Activated T-cell treated with anti-CD3 and anti-CD28 coated beads, Interleukin-2, amount 50 U/mL, for 24 hours (primary cell): ENCODE data around the gene RXRA.

Experiments used
- DNase-seq: peaks from one replicate; pipeline ENCODE4 v3.0.0-alpha.2; 2020
- H3K27ac Mint-ChIP-seq: 2 replicates; pipeline ENCODE4 v1.8.0; 2020; ENCODE audit warnings: mild to moderate bottlenecking, mixed read lengths
- H3K27me3 Mint-ChIP-seq: 2 replicates; pipeline ENCODE4 v1.8.0; 2020; ENCODE audit warnings: mixed read lengths
- H3K36me3 Mint-ChIP-seq: 2 replicates; pipeline ENCODE4 v1.8.0; 2020; ENCODE audit warnings: low read depth, mixed read lengths
- H3K4me1 Mint-ChIP-seq: 2 replicates; pipeline ENCODE4 v1.8.0; 2020; ENCODE audit warnings: low read depth, mixed read lengths
- H3K4me3 Mint-ChIP-seq: 2 replicates; pipeline ENCODE4 v1.8.0; 2020; ENCODE audit warnings: mild to moderate bottlenecking, moderate library complexity, mixed read lengths
- H3K9me3 Mint-ChIP-seq: 2 replicates; pipeline ENCODE4 v1.8.0; 2020; ENCODE audit warnings: mixed read lengths

RXRA gene

DNA sequence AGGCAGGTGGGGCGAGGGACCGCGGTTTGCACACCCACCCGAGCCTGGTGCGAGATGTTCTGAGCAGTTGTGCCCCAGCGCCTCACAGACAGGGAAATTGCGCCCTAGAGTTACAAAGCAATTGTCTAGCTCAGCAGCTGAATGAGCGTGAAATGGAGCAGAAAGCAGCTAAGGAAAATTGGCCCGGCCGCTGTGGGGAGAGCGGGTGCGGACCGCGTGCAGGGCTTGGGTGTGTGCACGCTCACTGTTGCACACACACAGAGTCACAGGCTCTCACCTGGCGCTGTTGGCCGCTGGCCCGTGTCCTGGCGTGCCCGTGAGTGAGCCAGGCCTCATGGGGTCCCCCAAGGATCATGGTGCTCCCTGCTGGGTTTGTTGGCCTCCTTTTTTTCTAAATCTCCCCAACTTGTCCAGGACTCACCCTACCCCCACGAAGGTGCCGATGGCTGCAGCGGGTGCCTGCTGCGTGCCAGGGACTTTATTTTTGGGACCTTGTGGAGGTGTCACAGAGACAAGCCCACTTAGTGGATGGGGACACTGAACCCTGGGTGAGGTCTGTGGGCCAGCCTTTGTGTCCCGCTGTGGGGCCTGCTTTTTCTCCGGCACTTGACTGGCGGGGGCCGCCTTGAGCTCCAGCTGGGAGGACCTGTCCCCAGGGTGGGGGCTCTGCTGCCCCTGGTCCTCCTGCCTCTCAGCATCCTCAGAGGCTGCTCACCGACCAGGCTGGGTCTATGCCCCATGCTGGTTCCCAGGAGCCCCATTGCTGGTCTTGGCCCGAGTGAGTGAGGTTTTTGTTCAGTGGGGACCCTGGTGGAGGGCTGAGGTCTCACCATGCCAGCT, 5.2 kb downstream of the RXRA start:
- H3K27ac Mint-ChIP-seq: no peak overlapping the region
- H3K4me1 Mint-ChIP-seq: peaks cover 2% of the 10 kb centered on the region
- no peak overlapping the region for H3K4me3 Mint-ChIP-seq

GRCh38 chr9:134332266-134332665, 6.0 kb downstream of the RXRA start:
- Mint-ChIP-seq H3K36me3 (no peaks in the 10 kb centered on the region), H3K4me3 (no peak overlapping the region)

More for the DNA sequence above, 5.2 kb downstream of the RXRA start:
- no peak for DNase-seq
- peaks cover 4% of the 10 kb centered on the region for H3K27me3 Mint-ChIP-seq
- no peaks in the 10 kb centered on the region for H3K9me3 Mint-ChIP-seq
- H3K36me3 Mint-ChIP-seq: no peaks in the 10 kb centered on the region

GRCh38 chr9:134332841-134333233, 6.6 kb downstream of the RXRA start:
- H3K27ac Mint-ChIP-seq: no peak overlapping the region

More at GRCh38 chr9:134332266-134332665, 6.0 kb downstream of the RXRA start:
- DNase-seq: no peak
- Mint-ChIP-seq H3K4me1 (peaks cover under 1% of the 10 kb centered on the region), H3K9me3 (no peaks in the 10 kb centered on the region), H3K27ac (no peak overlapping the region), H3K27me3 (peaks cover under 1% of the 10 kb centered on the region)

DNA sequence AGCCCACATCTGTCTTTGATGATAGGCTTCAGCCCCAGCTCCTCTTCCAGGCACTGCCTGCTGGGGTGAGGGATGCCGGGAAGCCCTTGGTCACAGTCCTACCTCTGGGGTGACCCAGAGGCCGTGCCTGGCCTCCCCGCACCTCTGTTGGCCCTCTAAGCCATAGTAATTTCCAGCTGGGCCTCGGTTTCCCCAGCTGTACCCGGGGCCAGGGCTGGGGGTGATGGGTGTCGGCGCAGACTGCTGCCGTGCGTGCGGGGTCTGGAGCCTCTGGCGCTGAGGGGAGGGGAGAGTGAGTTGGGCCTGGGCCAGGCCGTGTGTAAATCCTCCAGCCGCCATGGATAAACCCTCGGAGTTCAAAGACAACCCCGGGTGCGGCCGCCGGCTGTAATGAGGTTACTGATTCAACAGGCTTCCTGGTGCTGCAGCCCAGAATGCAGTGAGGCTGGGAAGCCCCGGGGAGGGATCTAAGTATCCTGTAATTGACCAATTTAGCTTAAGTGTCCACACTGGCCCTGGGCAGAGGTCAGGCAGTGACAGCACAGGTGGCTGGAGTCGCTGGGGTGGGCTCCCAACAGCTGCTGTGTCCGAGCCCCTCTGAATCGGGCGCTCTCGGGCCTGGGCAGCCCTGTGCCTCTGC, 7.1 kb downstream of the RXRA start:
- no peaks in the 10 kb centered on the region for H3K36me3 Mint-ChIP-seq
- no peaks in the 10 kb centered on the region for H3K9me3 Mint-ChIP-seq
- no peak overlapping the region for H3K27ac Mint-ChIP-seq
- no peaks in the 10 kb centered on the region for H3K27me3 Mint-ChIP-seq
- H3K4me3 Mint-ChIP-seq: no peak overlapping the region
- no peak for DNase-seq
- no peaks in the 10 kb centered on the region for H3K4me1 Mint-ChIP-seq

More at GRCh38 chr9:134332841-134333233, 6.6 kb downstream of the RXRA start:
- H3K4me1 Mint-ChIP-seq: no peaks in the 10 kb centered on the region
- H3K4me3 Mint-ChIP-seq: no peak overlapping the region
- H3K27me3 Mint-ChIP-seq: no peaks in the 10 kb centered on the region
- no peaks in the 10 kb centered on the region for H3K36me3 Mint-ChIP-seq
- H3K9me3 Mint-ChIP-seq: no peaks in the 10 kb centered on the region
- no peak for DNase-seq

DNA sequence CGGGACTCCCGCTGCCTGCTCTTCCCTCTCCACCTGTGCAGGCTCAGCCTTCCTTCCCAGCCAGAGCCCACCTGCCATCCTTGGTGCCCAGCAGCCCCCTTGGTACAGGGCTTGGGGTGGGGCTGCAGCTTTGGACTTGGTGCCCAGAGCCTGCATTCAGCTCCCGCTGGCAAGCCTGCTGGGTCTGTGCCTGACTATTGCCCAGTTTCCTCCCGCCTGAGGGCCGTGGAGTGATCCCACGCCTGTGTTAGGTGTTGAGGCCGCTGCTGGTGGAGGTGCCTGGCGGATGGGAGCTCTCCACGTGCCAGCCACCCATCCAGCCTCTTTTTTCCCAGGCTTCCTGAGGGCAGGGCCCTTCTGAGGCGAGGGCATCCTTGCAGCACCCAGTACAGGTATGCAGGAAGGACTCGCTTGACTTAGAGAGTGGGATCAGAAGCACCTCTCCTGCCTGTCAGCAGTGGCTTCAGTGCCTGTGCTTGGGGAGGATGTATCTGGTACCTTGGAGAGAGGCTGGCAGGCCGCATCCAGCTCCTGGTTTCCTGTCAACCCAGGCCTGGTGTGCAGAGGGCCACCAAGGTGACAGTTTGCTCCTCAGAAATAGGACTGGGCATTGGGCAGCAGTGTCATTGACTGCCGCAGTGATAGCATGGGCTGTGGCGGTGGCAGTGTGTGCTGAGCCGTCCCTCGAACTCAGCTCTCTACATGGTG, 7.8 kb downstream of the RXRA start:
- no peak for DNase-seq
- no peaks in the 10 kb centered on the region for H3K36me3 Mint-ChIP-seq

GRCh38 chr9:134335061-134335460, 8.8 kb downstream of the RXRA start:
- Mint-ChIP-seq H3K4me1 (no peaks in the 10 kb centered on the region), H3K4me3 (no peak overlapping the region), H3K27ac (no peak overlapping the region), H3K9me3 (no peaks in the 10 kb centered on the region), H3K27me3 (no peaks in the 10 kb centered on the region), H3K36me3 (no peaks in the 10 kb centered on the region)
- DNase-seq: no peak

More for the DNA sequence above, 7.8 kb downstream of the RXRA start:
- H3K27me3 Mint-ChIP-seq: no peaks in the 10 kb centered on the region
- no peaks in the 10 kb centered on the region for H3K4me1 Mint-ChIP-seq
- no peaks in the 10 kb centered on the region for H3K9me3 Mint-ChIP-seq
- no peak overlapping the region for H3K4me3 Mint-ChIP-seq
- no peak overlapping the region for H3K27ac Mint-ChIP-seq

- Mint-ChIP-seq H3K36me3 (no peaks in the 10 kb centered on the region), H3K27ac (no peak overlapping the region), H3K9me3 (no peaks in the 10 kb centered on the region), H3K27me3 (no peaks in the 10 kb centered on the region), H3K4me1 (no peaks in the 10 kb centered on the region), H3K4me3 (no peak overlapping the region)
- DNase-seq: no peak
Observed at GRCh38 chr9:134335486-134336220, 9.4 kb downstream of the RXRA start.

DNA sequence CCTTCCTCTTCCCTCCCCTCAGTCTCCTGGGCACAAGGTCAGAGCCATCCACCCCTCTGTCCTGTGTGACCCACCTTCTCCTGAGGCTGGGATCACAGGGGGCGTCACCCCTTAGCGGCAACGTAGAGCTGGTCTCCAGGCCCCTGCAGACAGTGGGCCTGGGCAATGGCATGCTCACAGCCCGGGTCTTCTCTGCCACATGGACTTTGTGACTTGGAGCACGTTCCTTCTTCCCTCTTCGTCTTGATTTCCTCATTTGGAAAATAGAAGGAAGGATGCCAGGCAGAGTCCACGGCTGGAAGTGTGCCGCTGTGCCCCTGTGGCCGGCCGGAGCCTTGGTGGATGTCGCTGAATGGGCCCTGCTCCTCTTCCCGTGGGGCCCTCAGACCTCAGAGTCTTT, 10.0 kb downstream of the RXRA start:
- H3K36me3 Mint-ChIP-seq: no peaks in the 10 kb centered on the region
- no peak overlapping the region for H3K4me3 Mint-ChIP-seq
- no peaks in the 10 kb centered on the region for H3K4me1 Mint-ChIP-seq
- no peak for DNase-seq
- H3K27ac Mint-ChIP-seq: no peak overlapping the region
- H3K9me3 Mint-ChIP-seq: no peaks in the 10 kb centered on the region
- H3K27me3 Mint-ChIP-seq: no peaks in the 10 kb centered on the region

DNA sequence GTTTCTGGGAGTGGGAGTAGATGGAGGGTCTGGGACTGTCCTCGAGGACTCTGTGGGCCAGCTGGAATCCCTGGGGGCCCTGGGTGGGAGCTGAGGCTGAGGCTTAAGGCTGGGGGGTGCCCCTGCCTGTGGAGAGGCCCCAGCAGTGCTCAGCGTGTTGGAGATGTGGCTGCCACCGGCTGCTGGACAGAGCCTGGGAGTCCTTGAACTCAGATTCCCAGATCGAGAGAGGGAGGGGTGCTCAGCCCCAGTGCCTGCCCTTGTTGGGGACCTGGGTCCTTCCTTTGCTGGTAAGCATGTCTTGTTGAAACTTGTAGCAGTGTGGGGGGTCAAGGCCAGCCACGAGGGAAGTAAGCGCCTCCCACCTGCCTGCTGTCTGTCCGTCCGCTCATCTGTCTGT, 10.7 kb downstream of the RXRA start:
- DNase-seq: no peak
- H3K9me3 Mint-ChIP-seq: no peaks in the 10 kb centered on the region
- no peak overlapping the region for H3K4me3 Mint-ChIP-seq
- H3K27me3 Mint-ChIP-seq: no peaks in the 10 kb centered on the region
- H3K36me3 Mint-ChIP-seq: no peaks in the 10 kb centered on the region
- H3K27ac Mint-ChIP-seq: no peak overlapping the region
- H3K4me1 Mint-ChIP-seq: no peaks in the 10 kb centered on the region

- H3K9me3 Mint-ChIP-seq: no peaks in the 10 kb centered on the region
- H3K36me3 Mint-ChIP-seq: no peaks in the 10 kb centered on the region
- DNase-seq: no peak
- H3K27ac Mint-ChIP-seq: no peak overlapping the region
- H3K4me3 Mint-ChIP-seq: no peak overlapping the region
- H3K4me1 Mint-ChIP-seq: no peaks in the 10 kb centered on the region
- H3K27me3 Mint-ChIP-seq: no peaks in the 10 kb centered on the region
Observed at GRCh38 chr9:134337469-134337868, 11.2 kb downstream of the RXRA start.

DNA sequence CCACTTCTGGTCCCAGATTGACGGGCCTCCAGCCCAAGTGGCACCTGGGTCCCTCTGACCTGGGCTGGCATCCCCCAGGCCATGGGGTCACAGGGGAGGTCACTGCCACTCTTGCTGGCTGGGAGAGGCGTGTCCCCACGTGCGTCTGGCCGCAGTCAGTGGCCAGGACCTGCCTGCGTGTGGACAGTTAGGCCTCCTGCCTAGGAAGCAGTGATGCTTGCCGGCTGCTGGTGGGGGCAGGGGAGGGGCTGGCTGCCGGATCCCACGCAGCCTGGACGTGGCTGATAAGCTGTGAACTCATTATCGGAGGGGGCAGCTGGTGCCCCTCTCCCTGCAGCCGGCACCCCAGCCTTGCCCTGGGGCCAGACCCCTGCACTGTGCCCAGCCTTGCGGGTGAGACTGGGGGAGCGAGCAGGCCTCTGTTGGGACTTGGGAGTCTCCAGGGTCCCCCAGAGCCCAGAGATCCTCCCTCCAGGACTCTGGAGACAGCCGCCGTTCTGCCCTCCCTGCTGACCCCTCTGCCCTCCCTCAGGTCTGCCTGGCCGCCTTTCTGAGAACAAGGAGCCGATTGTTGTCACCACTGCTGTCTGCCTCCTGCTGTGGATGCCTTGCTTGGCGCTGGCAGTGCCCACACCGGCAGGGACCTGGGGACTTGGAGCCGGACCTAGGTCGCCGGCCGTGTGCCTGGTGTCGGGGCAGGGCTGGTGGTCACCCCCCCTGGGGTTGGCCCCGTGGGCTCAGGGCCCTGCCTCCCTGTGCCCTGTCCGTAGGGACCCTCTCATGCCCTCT, 12.3 kb downstream of the RXRA start:
- Mint-ChIP-seq H3K4me3 (no peak overlapping the region), H3K4me1 (peaks cover 6% of the 10 kb centered on the region), H3K9me3 (no peaks in the 10 kb centered on the region), H3K27me3 (no peaks in the 10 kb centered on the region), H3K36me3 (no peaks in the 10 kb centered on the region), H3K27ac (no peak overlapping the region)
- DNase-seq: no peak

DNA sequence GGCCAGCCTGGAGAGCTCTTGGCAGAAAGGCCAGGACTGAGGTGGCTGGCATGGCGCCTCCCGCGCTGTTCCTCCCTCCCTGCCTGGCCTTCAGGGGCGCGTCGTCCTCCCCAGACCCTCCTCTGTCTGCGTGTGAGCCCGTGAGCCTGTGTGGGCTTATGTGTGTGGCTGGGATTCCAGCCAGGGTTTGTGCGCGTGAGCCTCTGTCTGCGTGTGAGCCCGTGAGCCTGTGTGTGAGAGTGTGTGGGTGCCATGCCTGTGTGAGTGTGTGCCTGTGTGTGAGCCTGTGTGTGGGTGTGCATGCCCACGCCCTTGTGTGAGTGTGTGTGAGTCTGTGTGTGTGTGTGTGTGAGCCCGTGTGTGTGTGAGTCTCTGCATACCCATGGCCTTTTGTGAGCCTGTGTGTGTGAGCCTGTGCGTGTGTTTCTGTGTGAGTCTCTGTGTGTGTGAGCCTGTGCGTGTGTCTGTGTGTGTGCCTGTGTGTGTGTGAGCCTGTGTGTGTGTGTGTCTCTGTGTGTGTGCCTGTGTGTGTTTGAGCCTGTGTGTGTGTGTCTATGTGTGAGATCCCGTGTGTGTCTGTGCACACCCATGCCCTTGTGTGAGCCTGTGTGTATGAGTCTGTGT, 13.0 kb downstream of the RXRA start:
- DNase-seq: no peak
- H3K27ac Mint-ChIP-seq: no peak overlapping the region
- peaks cover 10% of the 10 kb centered on the region for H3K4me1 Mint-ChIP-seq
- H3K9me3 Mint-ChIP-seq: no peaks in the 10 kb centered on the region
- no peaks in the 10 kb centered on the region for H3K36me3 Mint-ChIP-seq
- no peak overlapping the region for H3K4me3 Mint-ChIP-seq
- H3K27me3 Mint-ChIP-seq: no peaks in the 10 kb centered on the region

- Mint-ChIP-seq H3K27ac (no peak overlapping the region), H3K27me3 (no peaks in the 10 kb centered on the region), H3K9me3 (no peaks in the 10 kb centered on the region), H3K4me3 (no peak overlapping the region), H3K36me3 (no peaks in the 10 kb centered on the region), H3K4me1 (peaks cover 16% of the 10 kb centered on the region)
- no peak for DNase-seq
Observed at GRCh38 chr9:134340475-134341160, 14.4 kb downstream of the RXRA start.
